BE2C (cell line): Measurements from ENCODE around the gene EYS.

ENCODE experiments used
- DNase-seq: peaks from one replicate; pipeline ENCODE4 v3.0.0-alpha.2; 2020
- H3K27me3 ChIP-seq: fragments of 250-450 bp; sonication (Bioruptor Pico); 2 replicates; pipeline ENCODE4 v1.5.1; 2020; ENCODE audit warnings: mild to moderate bottlenecking
- H3K36me3 ChIP-seq: fragments of 250-450 bp; sonication (Bioruptor Pico); 2 replicates; pipeline ENCODE4 v1.5.1; 2020; ENCODE audit warnings: mild to moderate bottlenecking
- H3K4me1 ChIP-seq: fragments of 250-450 bp; sonication (Bioruptor Pico); 2 replicates; pipeline ENCODE4 v1.5.1; 2020
- H3K4me3 ChIP-seq: 2 replicates; pipeline ENCODE4 v1.5.1; 2011; ENCODE audit warnings: low read depth, low read length
- H3K9me3 ChIP-seq: fragments of 250-450 bp; sonication (Bioruptor Pico); 2 replicates; pipeline ENCODE4 v1.5.1; 2020
- TF ChIP-seq, protein P1 (sequence below): IDR thresholded peaks from 2 replicates; pipeline ENCODE4 v1.5.1; 2012; ENCODE audit warnings: mild to moderate bottlenecking, low read depth, low read length

The EYS gene

DNA sequence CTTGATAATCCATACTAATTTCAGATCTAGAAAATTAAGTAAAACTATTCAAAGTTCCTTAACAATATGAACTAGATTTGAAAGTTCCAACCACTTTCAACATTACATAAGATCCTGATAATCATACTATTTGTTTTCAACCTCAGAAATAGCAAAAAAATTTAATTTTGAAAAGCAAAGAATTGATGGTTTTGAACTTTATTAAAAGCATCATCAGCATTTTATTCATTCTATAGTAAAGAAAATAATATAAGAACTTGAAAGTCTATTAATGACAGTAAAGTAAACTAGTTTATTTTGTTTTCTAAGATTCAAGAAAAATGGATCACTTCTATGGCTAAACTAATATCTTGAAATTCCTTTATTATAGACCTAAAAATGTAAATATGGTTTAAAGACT is 26.8 kb downstream of the EYS start:
- no peaks in the 10 kb centered on the region for H3K36me3 ChIP-seq
- H3K4me3 ChIP-seq: no peak overlapping the region
- no peaks in the 10 kb centered on the region for H3K27me3 ChIP-seq
- no peaks in the 10 kb centered on the region for H3K9me3 ChIP-seq
- H3K4me1 ChIP-seq: no peaks in the 10 kb centered on the region
- TF ChIP-seq, protein P1, sequence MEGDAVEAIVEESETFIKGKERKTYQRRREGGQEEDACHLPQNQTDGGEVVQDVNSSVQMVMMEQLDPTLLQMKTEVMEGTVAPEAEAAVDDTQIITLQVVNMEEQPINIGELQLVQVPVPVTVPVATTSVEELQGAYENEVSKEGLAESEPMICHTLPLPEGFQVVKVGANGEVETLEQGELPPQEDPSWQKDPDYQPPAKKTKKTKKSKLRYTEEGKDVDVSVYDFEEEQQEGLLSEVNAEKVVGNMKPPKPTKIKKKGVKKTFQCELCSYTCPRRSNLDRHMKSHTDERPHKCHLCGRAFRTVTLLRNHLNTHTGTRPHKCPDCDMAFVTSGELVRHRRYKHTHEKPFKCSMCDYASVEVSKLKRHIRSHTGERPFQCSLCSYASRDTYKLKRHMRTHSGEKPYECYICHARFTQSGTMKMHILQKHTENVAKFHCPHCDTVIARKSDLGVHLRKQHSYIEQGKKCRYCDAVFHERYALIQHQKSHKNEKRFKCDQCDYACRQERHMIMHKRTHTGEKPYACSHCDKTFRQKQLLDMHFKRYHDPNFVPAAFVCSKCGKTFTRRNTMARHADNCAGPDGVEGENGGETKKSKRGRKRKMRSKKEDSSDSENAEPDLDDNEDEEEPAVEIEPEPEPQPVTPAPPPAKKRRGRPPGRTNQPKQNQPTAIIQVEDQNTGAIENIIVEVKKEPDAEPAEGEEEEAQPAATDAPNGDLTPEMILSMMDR: no peak
- DNase-seq: no peak

DNA sequence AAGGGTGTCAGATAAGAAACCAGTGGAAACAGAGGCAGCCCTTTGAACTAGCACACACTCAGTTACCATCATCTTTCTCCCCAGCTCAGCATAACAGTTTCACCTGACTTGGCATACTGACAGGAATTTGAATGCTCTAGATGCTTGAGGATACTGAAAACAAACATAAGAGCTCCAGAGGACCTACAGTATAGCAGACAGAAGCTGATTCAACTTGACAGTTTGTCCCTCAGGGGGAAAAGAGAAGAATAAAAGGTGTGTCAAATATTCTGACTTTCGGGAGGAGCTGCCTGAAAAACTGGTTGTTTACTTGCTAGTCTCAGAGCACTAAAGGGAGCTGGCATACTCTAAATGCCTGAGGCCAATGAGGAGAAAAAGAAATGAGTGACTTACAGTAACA is 35.1 kb downstream of the EYS start:
- no peak for DNase-seq
- no peaks in the 10 kb centered on the region for H3K27me3 ChIP-seq
- no peaks in the 10 kb centered on the region for H3K36me3 ChIP-seq
- TF ChIP-seq, protein P1: no peak
- no peaks in the 10 kb centered on the region; the same call in 1 of the 2 replicates for H3K9me3 ChIP-seq
- no peak overlapping the region for H3K4me3 ChIP-seq
- H3K4me1 ChIP-seq: no peaks in the 10 kb centered on the region

DNA sequence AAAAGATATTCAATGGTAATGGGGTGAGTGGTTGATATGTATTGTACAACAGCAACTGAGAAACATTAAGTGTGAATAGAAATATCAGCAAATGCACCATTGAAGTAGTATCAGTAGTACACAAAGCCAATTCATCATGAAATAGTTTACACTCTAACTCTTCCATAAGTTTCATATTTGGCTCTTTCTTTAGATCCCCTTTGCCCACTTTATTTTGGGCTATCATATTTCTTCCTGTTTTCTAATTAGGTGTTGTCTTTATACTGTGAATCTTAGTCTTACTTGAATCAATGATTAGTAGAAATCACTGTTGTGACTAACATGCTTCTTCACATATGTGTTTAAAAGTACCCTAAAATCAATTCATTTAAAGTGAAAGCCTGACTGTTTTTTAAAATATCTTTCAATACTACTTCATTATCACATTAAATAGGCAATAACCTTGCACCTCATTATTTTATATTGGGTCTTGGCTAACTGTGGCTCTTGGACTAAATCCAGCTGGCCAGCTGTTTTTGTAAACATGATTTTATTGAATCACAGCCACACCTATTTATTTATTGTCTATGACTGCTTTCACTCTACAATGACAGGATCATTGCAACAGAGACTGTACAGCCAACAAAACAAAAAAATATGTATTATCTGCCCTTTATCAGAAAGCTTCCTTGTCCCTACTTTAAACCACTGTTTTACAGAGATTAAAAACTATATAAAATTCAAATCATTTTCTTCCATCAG is 38.9 kb downstream of the EYS start:
- TF ChIP-seq, protein P1: no peak

DNA sequence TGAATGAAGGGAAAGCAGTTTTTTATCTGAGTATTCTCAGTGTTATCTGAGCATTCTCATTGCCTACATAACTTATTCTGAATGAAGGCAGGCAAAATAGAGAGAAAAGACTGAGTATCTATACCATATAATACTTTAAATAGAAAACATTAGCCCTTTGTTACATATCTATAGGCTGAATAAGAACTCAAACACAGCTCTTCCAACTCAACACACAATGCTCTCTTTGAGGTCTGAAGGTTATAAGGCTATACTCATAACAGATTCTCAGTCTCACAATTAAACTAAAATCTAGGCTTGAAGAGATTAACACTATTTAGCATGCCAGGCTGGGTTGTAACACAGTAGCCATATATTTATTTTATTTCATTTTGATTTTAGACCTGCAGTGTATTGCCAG is 56.9 kb downstream of the EYS start:
- Histone ChIP-seq H3K9me3 (no peaks in the 10 kb centered on the region), H3K27me3 (no peaks in the 10 kb centered on the region), H3K36me3 (no peaks in the 10 kb centered on the region), H3K4me1 (0 out of 2 replicates have a peak, but pooled peaks cover 4% of the 10 kb centered on the region), H3K4me3 (no peak overlapping the region)
- TF ChIP-seq, protein P1: no peak
- DNase-seq: no peak

More for the DNA sequence above, 38.9 kb downstream of the EYS start:
- Histone ChIP-seq H3K36me3 (no peaks in the 10 kb centered on the region), H3K9me3 (no peaks in the 10 kb centered on the region; the same call in 1 of the 2 replicates), H3K4me3 (no peak overlapping the region), H3K4me1 (no peaks in the 10 kb centered on the region), H3K27me3 (no peaks in the 10 kb centered on the region)
- no peak for DNase-seq

DNA sequence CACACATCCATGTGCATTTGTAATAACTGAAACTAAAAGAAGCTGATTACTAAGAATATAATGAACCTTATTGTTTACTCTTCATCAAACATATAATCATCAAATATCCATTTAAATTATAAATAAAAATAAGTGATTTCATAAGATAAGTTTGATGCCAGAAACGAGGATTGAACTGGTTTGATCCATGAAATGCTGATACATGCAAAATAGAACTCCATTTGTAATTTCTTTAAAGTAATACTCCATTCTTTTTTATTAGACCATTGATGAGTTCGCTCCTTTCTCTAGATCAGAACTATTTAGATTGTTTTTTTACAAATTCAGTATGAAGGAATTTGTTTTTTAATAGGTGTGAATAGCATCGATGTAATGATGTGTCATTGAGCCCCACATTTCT is 57.6 kb downstream of the EYS start:
- no peak for DNase-seq
- no peaks in the 10 kb centered on the region for H3K27me3 ChIP-seq
- TF ChIP-seq, protein P1: no peak
- no peaks in the 10 kb centered on the region for H3K36me3 ChIP-seq
- H3K9me3 ChIP-seq: no peaks in the 10 kb centered on the region
- H3K4me1 ChIP-seq: 0 out of 2 replicates have a peak, but pooled peaks cover 4% of the 10 kb centered on the region
- H3K4me3 ChIP-seq: no peak overlapping the region

DNA sequence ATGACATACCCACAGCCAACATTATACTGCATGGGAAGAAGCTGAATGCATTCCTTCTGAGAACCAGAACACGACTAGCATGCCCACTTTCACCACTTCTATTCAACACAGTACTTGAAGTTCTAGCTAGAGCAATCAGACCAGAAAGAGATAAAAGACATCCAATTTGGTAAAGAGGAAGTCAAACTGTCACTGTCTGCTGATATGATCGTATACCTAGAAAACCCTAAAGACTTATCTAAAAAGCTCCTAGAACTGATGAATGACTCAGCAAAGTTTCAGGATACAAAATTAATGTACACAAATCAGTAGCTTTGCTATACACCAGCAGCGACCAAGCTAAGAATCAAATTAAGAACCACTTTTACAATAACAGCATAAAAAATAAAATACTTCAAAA is 60.5 kb downstream of the EYS start:
- no peak for DNase-seq

More for the DNA sequence above, 60.5 kb downstream of the EYS start:
- Histone ChIP-seq H3K36me3 (no peaks in the 10 kb centered on the region), H3K27me3 (no peaks in the 10 kb centered on the region), H3K4me3 (no peak overlapping the region), H3K9me3 (no peaks in the 10 kb centered on the region), H3K4me1 (no peaks in the 10 kb centered on the region)
- TF ChIP-seq, protein P1: no peak
